Fibroblast of lung (primary cell): ENCODE results near the gene SLC17A2. TPM values are rescaled to one million over a fixed set of nuclear protein-coding genes. Genes with fewer than 3 reads are reported as not detected.

Experiments
- DNase-seq, 2 donors: peaks; one replicate each; pipeline versions ENCODE4 v3.0.0 to v3.0.0-alpha.2; 2010; ENCODE audit warnings: low read depth in 2 of 2
- H2AFZ ChIP-seq: 2 replicates; pipeline ENCODE4 v1.5.1; 2012; ENCODE audit warnings: low read length, control low read depth, inconsistent platforms
- H3K27ac ChIP-seq: 2 replicates; pipeline ENCODE4 v1.5.1; 2011; ENCODE audit warnings: low read length, control low read depth; ENCODE audit not compliant: insufficient read depth
- H3K27me3 ChIP-seq: 2 replicates; pipeline ENCODE4 v1.5.1; 2011; ENCODE audit warnings: mild to moderate bottlenecking, low read length; ENCODE audit not compliant: control insufficient read depth, insufficient read depth
- H3K36me3 ChIP-seq: 2 replicates; pipeline ENCODE4 v1.5.1; 2011; ENCODE audit warnings: low read length; ENCODE audit not compliant: control insufficient read depth, insufficient read depth
- H3K4me1 ChIP-seq: 2 replicates; pipeline ENCODE4 v1.5.1; 2011; ENCODE audit warnings: low read length; ENCODE audit not compliant: control insufficient read depth, insufficient read depth; ENCODE audit errors: extremely low read depth
- H3K4me2 ChIP-seq: 2 replicates; pipeline ENCODE4 v1.5.1; 2011; ENCODE audit warnings: low read length, control low read depth; ENCODE audit not compliant: insufficient read depth; ENCODE audit errors: extremely low read depth
- H3K4me3 ChIP-seq, 4 experiments: fragments of 200-600 bp in 1 of 4; sonication (generic) in 1 of 4; replicated peaks in 1 of 4; 2 replicates each; pipeline ENCODE4 v1.5.1; 2011 to 2016; ENCODE audit warnings: low read length in 4 of 4, low read depth in 3 of 4, mild to moderate bottlenecking in 3 of 4, control low read depth in 2 of 4, inconsistent platforms in 1 of 4, mixed read lengths in 1 of 4; ENCODE audit not compliant: insufficient read depth in 1 of 4; ENCODE audit errors: control extremely low read depth in 1 of 4
- H3K79me2 ChIP-seq: 2 replicates; pipeline ENCODE4 v1.5.1; 2012; ENCODE audit warnings: mild to moderate bottlenecking, low read length, inconsistent platforms; ENCODE audit not compliant: control insufficient read depth, insufficient read depth
- H3K9ac ChIP-seq: 2 replicates; pipeline ENCODE4 v1.5.1; 2011; ENCODE audit warnings: mild to moderate bottlenecking, low read length, control low read depth; ENCODE audit not compliant: insufficient read depth
- H3K9me3 ChIP-seq: 2 replicates; pipeline ENCODE4 v1.5.1; 2012; ENCODE audit warnings: low read depth, low read length; ENCODE audit not compliant: control insufficient read depth, insufficient read depth
- H4K20me1 ChIP-seq: 2 replicates; pipeline ENCODE4 v1.5.1; 2011; ENCODE audit warnings: low read length; ENCODE audit not compliant: control insufficient read depth, insufficient read depth; ENCODE audit errors: extremely low read depth
- EZH2 ChIP-seq: IDR thresholded peaks from 2 replicates; pipeline ENCODE4 v1.5.1; 2012; ENCODE audit warnings: low read length, control low read depth, mild to moderate bottlenecking; ENCODE audit errors: missing control alignments
- polyA plus RNA-seq, 2 donors: library from polyadenylated mRNA; depleted of rRNA in 1 of 2; stranded (reverse) in 1 of 2; unstranded in 1 of 2; fragments of >200 nt; gene quantifications; 2 replicates each; pipeline ENCODE4 v1.2.1, GENCODE V29; 2011 to 2012; ENCODE audit warnings: missing spikeins in 1 of 2
- total RNA-seq: library from RNA; depleted of rRNA; stranded (reverse); fragments of >200 nt; gene quantifications from 2 replicates; pipeline ENCODE4 v1.2.1, GENCODE V29; 2014
- TF ChIP-seq, protein P1 (sequence below), 2 donors: IDR thresholded peaks in 1 of 2; conservative IDR thresholded peaks in 1 of 2; 1 replicate in 1 of 2; 2 replicates in 1 of 2; pipeline ENCODE4 v1.5.1; 2011 to 2012; ENCODE audit warnings: low read length in 2 of 2, control low read depth in 1 of 2, inconsistent platforms in 1 of 2, low read depth in 1 of 2, mild to moderate bottlenecking in 1 of 2

The SLC17A2 gene
- total and polyA plus RNA-seq, 2 donors (not counting 1 experiment from before 2014, with no cell fraction given), result not detected

DNA sequence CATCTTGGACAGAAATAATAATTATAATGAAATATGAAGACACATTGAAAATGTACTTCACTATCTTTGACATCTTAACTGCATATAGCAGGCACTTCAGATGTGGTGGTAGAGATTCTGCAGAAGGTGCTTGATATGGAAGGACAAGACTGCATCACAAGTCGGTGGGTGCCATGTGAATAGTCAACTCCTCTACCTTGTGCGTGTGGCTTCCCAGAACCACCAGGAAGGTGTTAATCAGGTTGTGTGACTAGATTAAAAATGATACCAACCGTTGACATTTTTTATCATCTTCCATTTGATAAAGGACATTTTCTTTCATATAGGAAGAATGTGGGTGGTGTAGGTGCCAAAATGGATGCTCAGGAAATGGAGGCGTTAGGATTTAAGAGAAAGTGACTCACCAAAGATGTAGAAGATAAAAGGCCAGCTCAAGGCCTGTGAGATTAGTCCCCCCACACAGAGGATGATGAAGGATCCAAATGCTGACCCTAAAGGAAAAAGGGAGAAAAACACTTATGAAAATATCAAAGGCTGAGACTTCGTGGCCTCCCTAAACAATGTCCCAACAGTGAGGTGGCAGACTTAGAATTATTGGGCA lies 12.3 kb downstream of the SLC17A2 start:
- Histone ChIP-seq H3K4me3 (no peak overlapping the region), H3K4me2 (no peak overlapping the region), H3K36me3 (no peaks in the 10 kb centered on the region), H3K9me3 (no peaks in the 10 kb centered on the region), H3K9ac (no peak overlapping the region), H4K20me1 (no peaks in the 10 kb centered on the region), H3K79me2 (no peaks in the 10 kb centered on the region), H3K4me1 (no peaks in the 10 kb centered on the region), H3K27me3 (no peaks in the 10 kb centered on the region), H3K27ac (no peak overlapping the region), H2AFZ (no peak overlapping the region)
- DNase-seq, result no peak
- TF ChIP-seq, protein P1, sequence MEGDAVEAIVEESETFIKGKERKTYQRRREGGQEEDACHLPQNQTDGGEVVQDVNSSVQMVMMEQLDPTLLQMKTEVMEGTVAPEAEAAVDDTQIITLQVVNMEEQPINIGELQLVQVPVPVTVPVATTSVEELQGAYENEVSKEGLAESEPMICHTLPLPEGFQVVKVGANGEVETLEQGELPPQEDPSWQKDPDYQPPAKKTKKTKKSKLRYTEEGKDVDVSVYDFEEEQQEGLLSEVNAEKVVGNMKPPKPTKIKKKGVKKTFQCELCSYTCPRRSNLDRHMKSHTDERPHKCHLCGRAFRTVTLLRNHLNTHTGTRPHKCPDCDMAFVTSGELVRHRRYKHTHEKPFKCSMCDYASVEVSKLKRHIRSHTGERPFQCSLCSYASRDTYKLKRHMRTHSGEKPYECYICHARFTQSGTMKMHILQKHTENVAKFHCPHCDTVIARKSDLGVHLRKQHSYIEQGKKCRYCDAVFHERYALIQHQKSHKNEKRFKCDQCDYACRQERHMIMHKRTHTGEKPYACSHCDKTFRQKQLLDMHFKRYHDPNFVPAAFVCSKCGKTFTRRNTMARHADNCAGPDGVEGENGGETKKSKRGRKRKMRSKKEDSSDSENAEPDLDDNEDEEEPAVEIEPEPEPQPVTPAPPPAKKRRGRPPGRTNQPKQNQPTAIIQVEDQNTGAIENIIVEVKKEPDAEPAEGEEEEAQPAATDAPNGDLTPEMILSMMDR (conservative IDR thresholded peaks at IDR 0.05 in 1 of 2, IDR thresholded peaks at IDR 0.05 in 1 of 2; ENCODE audit: low read depth in 1 of 2, low read length in 2 of 2), result no peak
- no peak for TF ChIP-seq EZH2

DNA sequence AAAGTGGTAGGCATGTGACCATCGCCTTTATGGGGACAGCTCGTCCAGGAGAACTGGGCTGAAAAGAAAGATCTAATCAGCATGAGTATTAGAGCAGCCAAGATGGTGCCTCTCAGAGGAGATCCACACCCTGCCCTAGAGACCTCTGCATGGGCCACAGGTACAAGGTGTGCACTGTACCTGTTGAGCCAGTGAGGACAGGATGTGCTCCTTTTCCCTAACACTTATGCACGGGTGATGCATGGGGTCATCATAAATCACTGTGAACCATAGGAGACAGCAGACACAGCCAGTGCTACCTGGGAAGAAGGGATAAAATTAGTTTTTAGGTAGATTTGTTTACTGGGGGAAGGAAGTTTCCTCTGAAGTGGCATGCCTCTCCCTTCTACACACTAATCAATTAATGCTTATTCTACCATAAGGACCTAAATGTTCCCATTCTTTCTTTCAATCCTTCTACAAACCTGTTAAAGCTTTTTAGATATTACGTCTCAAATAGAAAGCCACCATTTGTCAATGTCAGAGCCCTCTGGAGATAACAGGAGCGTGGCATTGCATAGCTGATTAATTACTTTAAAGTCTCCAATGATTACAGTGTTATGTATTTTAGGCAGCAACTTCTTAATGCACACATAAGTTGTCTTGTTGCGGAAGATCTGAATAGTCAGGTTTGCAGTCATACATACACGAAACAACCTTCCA lies 13.6 kb downstream of the SLC17A2 start:
- Histone ChIP-seq H3K27ac (no peak overlapping the region), H3K27me3 (no peaks in the 10 kb centered on the region), H2AFZ (no peak overlapping the region), H4K20me1 (no peaks in the 10 kb centered on the region), H3K79me2 (no peaks in the 10 kb centered on the region), H3K4me1 (no peaks in the 10 kb centered on the region), H3K4me2 (no peak overlapping the region), H3K9ac (no peak overlapping the region), H3K9me3 (no peaks in the 10 kb centered on the region), H3K4me3 (no peak overlapping the region), H3K36me3 (no peaks in the 10 kb centered on the region)
- no peak for TF ChIP-seq EZH2
- DNase-seq, result no peak

DNA sequence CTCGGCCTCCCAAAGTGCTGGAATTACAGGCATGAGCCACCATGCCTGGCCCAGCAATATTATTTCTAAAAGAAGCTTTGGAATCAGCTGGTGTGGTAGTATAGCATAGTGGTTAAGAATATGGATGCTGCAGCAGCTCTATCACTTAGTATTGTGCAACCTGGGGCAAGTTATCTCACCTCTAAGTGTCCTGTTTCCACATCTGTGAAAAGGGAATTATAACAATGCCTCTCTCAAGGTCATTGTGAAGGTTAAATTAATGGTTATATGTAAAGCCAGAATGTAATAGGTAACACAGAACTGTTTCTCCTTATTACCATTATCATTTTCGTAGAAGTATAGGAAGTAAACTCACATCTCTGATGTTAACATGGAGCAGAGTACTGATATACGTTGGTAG lies 14.2 kb downstream of the SLC17A2 start:
- no peak for DNase-seq
- H4K20me1 ChIP-seq, result no peaks in the 10 kb centered on the region
- no peak overlapping the region for H3K9ac ChIP-seq
- no peaks in the 10 kb centered on the region for H3K4me1 ChIP-seq
- H3K27ac ChIP-seq, result no peak overlapping the region
- no peaks in the 10 kb centered on the region for H3K36me3 ChIP-seq
- no peak overlapping the region for H3K4me3 ChIP-seq
- H3K4me2 ChIP-seq, result no peak overlapping the region
- TF ChIP-seq EZH2, result no peak
- TF ChIP-seq, protein P1 (conservative IDR thresholded peaks at IDR 0.05 in 1 of 2, IDR thresholded peaks at IDR 0.05 in 1 of 2; ENCODE audit: low read depth in 1 of 2, low read length in 2 of 2), result no peak
- no peaks in the 10 kb centered on the region for H3K79me2 ChIP-seq
- no peaks in the 10 kb centered on the region for H3K9me3 ChIP-seq
- H3K27me3 ChIP-seq, result no peaks in the 10 kb centered on the region
- no peak overlapping the region for H2AFZ ChIP-seq
